H1 (cell line): ENCODE data around the gene IL7R. TPM values are rescaled to one million over a fixed set of nuclear protein-coding genes. Genes with fewer than 3 reads are reported as not detected.

ENCODE experiments used
- RXRA ChIP-seq: IDR thresholded peaks from 2 replicates; pipeline ENCODE4 v1.6.1; 2011; ENCODE audit warnings: low read depth, mild to moderate bottlenecking, low read length, moderate library complexity; ENCODE audit not compliant: insufficient read depth
- polyA plus RNA-seq, 7 experiments: library from polyadenylated mRNA; depleted of rRNA in 3 of 7; stranded (reverse) in 5 of 7; unstranded in 2 of 7; fragments of >200 nt in 5 of 7; fragments of 200-250 nt in 2 of 7; gene quantifications; 1 replicate in 5 of 7; 2 replicates in 1 of 7; 4 replicates in 1 of 7; pipeline versions ENCODE4 v1.2.1 to v1.2.3, GENCODE V29; 2011 to 2013; ENCODE audit warnings: missing spikeins in 2 of 7, mixed read lengths in 2 of 7
- total RNA-seq: library from RNA; stranded (reverse); fragmentation: NEBNext Ultra II Directional; extraction: Animal tissue kit (Norgen Biotek cat#: 25700); gene quantifications from 2 replicates; pipeline ENCODE4 v1.2.1, GENCODE V29; 2021

Gene IL7R
- total and polyA plus RNA-seq, 2 of the 8 experiments (the other 6 are each of a cell fraction or from before 2014, with no cell fraction given) = not detected

DNA sequence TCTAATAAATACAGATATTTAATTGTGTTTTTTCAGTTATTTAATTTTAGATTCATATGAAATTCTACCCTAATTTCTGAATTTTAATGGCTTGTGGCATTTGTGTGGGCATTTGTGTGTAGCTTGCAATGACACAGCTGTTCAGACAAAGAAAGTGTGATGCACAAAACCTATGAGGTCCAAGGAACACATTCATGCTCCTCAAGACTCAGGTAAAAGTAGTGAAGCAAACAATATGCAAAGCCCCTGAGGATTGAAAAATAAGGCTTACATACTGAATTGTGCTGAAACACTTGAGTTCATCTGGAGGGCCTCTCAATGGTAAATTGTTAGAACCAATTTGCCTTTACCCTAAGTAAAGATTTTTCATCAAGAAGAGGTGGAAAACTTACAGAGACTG lies 28.1 kb downstream of the IL7R start (continued):
- TF ChIP-seq RXRA = no peak
